ENCODE results near the gene FAM241A.

DNA sequence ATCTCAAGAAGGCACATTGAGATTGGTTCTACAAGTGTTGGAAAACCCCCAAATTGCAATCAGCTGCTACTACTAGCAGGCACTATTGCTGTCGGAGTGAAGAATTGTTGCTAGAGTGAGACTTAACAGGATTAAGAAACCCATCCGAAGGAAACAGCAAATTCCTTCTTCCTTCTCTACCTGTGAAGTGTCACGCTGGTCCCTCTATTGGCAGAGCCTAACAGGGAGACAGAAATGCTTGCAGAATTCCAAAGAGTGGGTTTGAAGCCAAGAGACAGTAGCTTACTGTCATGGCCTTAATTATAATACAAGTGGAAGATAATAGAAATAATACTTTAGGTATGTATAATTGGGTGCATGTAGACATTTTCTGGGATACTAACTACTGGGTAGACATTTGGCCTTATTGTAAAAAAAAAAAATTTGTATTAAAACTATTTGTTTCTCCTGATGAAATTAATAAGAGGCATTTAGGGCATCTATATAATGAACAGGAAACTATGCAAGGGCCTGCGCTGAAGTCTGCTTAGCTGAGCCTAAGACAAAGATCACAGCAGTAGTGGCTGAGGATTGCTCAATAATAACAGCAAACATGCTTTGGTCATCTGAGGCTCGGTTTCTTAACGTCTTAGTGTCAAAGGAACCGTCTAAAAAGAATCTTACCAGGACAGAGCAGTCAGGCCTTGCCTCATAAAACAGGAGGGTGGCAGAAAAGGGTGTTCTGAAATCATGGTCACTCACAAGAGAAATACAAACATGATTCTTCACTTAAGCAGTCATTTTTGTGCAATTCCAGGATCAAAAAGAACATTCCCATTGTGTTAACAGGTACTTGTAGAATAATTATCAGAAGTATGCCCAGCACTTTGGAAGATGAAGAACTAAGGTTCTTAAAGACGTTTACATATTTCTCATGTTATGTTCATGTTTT lies 40.8 kb downstream of the FAM241A start:
- TF ChIP-seq FOS (IDR thresholded peaks at IDR 0.05; ENCODE audit: borderline replicate concordance, insufficient read depth, low read length) (no peak), EZH2 (IDR thresholded peaks at IDR 0.05; ENCODE audit: borderline replicate concordance, low read depth, low read length, severe bottlenecking) (no peak), POLR2A (IDR thresholded peaks at IDR 0.05; ENCODE audit: low read depth, low read length) (no peak), GATA2 (IDR thresholded peaks at IDR 0.05; ENCODE audit: insufficient read depth, insufficient read length, low read depth, low read length) (no peak), MYC (IDR thresholded peaks at IDR 0.05; ENCODE audit: low read depth, low read length) (no peak), POLR2AphosphoS5 (IDR thresholded peaks at IDR 0.05; ENCODE audit: insufficient read depth, low read depth, low read length) (no peak), JUN (IDR thresholded peaks at IDR 0.05; ENCODE audit: borderline replicate concordance, insufficient read depth, insufficient read length, low read depth) (no peak)
- TF ChIP-seq, protein P1, sequence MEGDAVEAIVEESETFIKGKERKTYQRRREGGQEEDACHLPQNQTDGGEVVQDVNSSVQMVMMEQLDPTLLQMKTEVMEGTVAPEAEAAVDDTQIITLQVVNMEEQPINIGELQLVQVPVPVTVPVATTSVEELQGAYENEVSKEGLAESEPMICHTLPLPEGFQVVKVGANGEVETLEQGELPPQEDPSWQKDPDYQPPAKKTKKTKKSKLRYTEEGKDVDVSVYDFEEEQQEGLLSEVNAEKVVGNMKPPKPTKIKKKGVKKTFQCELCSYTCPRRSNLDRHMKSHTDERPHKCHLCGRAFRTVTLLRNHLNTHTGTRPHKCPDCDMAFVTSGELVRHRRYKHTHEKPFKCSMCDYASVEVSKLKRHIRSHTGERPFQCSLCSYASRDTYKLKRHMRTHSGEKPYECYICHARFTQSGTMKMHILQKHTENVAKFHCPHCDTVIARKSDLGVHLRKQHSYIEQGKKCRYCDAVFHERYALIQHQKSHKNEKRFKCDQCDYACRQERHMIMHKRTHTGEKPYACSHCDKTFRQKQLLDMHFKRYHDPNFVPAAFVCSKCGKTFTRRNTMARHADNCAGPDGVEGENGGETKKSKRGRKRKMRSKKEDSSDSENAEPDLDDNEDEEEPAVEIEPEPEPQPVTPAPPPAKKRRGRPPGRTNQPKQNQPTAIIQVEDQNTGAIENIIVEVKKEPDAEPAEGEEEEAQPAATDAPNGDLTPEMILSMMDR (IDR thresholded peaks at IDR 0.05; ENCODE audit: extremely low read depth in 1 of 2, insufficient read depth in 1 of 2, low read depth in 1 of 2, low read length in 2 of 2): no peak
- TF ChIP-seq, protein P2, sequence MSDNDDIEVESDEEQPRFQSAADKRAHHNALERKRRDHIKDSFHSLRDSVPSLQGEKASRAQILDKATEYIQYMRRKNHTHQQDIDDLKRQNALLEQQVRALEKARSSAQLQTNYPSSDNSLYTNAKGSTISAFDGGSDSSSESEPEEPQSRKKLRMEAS (IDR thresholded peaks at IDR 0.05; ENCODE audit: insufficient read depth, insufficient read length): no peak

Data from endothelial cell of umbilical vein (primary cell).